IMR-90 (cell line): ENCODE measurements around the gene NRP1.

Source experiments
- BHLHE40 ChIP-seq: fragments of 150-350 bp; IDR thresholded peaks from 2 replicates; pipeline ENCODE4 v1.6.1; 2016; ENCODE audit warnings: mild to moderate bottlenecking, low read depth, low read length
- CEBPB ChIP-seq: IDR thresholded peaks from 2 replicates; pipeline ENCODE4 v1.6.1; 2012; ENCODE audit warnings: low read depth, low read length, improper control_type of control experiment
- CHD1 ChIP-seq: IDR thresholded peaks from 2 replicates; pipeline ENCODE4 v1.6.1; 2012; ENCODE audit warnings: low read depth, low read length, improper control_type of control experiment
- MAFK ChIP-seq: IDR thresholded peaks from 2 replicates; pipeline ENCODE4 v1.6.1; 2012; ENCODE audit warnings: low read depth, low read length, improper control_type of control experiment
- MAZ ChIP-seq: IDR thresholded peaks from 2 replicates; pipeline ENCODE4 v1.6.1; 2012; ENCODE audit warnings: low read depth, mild to moderate bottlenecking, low read length, improper control_type of control experiment, moderate library complexity, borderline replicate concordance
- MXI1 ChIP-seq: IDR thresholded peaks from 2 replicates; pipeline ENCODE4 v1.6.1; 2012; ENCODE audit warnings: low read depth, mild to moderate bottlenecking, low read length, moderate library complexity, borderline replicate concordance
- NFE2L2 ChIP-seq: fragments of 150-350 bp; IDR thresholded peaks from 2 replicates; pipeline ENCODE4 v1.6.1; 2016; ENCODE audit warnings: low read depth, mild to moderate bottlenecking, low read length
- POLR2A ChIP-seq: IDR thresholded peaks from 2 replicates; pipeline ENCODE4 v1.6.1; 2012; ENCODE audit warnings: mild to moderate bottlenecking, low read depth, low read length
- RAD21 ChIP-seq: IDR thresholded peaks from 2 replicates; pipeline ENCODE4 v1.6.1; 2012; ENCODE audit warnings: low read length, improper control_type of control experiment
- RCOR1 ChIP-seq: IDR thresholded peaks from 2 replicates; pipeline ENCODE4 v1.6.1; 2012; ENCODE audit warnings: mild to moderate bottlenecking, low read length, improper control_type of control experiment; ENCODE audit not compliant: insufficient replicate concordance
- RFX5 ChIP-seq: IDR thresholded peaks from 2 replicates; pipeline ENCODE4 v1.8.0; 2012; ENCODE audit warnings: low read depth, mild to moderate bottlenecking, low read length, moderate library complexity
- SMC3 ChIP-seq: fragments of 150-350 bp; IDR thresholded peaks from 2 replicates; pipeline ENCODE4 v1.6.1; 2016; ENCODE audit warnings: low read depth, mild to moderate bottlenecking, antibody characterized with exemption, low read length, moderate library complexity
- TF ChIP-seq, protein P1 (sequence below): conservative IDR thresholded peaks from 2 replicates; pipeline ENCODE4 v1.5.1; 2012; ENCODE audit warnings: mild to moderate bottlenecking, low read depth, low read length, improper control_type of control experiment
- TF ChIP-seq, protein P2 (sequence below): fragments of 150-350 bp; IDR thresholded peaks from 2 replicates; pipeline ENCODE4 v1.6.1; 2017; ENCODE audit warnings: mild to moderate bottlenecking, antibody characterized with exemption, low read length, low read depth

DNA sequence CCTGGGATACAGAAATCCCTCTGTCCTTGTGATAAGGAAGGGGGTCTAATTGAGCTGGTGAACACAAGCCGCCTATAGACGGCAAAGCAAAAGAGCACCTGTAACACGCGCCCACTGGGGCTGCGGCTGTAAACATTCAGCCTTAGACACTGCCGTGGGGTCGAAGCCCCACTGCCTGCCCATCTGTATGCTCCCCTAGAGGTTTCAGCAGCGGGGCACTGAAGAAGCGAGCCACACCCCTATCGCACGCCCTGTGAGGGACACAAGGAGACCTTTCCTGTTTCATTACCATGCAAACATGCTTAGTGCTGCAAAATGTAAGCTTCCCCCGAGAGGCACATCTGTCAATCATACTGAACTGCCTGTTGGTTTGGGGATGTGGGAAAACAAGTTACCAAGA, 82.1 kb downstream of the NRP1 start:
- TF ChIP-seq, protein P1, sequence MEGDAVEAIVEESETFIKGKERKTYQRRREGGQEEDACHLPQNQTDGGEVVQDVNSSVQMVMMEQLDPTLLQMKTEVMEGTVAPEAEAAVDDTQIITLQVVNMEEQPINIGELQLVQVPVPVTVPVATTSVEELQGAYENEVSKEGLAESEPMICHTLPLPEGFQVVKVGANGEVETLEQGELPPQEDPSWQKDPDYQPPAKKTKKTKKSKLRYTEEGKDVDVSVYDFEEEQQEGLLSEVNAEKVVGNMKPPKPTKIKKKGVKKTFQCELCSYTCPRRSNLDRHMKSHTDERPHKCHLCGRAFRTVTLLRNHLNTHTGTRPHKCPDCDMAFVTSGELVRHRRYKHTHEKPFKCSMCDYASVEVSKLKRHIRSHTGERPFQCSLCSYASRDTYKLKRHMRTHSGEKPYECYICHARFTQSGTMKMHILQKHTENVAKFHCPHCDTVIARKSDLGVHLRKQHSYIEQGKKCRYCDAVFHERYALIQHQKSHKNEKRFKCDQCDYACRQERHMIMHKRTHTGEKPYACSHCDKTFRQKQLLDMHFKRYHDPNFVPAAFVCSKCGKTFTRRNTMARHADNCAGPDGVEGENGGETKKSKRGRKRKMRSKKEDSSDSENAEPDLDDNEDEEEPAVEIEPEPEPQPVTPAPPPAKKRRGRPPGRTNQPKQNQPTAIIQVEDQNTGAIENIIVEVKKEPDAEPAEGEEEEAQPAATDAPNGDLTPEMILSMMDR: no peak
- TF ChIP-seq RAD21 (no peak), MXI1 (no peak), RCOR1 (no peak), POLR2A (no peak), MAZ (no peak), RFX5 (no peak), BHLHE40 (no peak), SMC3 (no peak), CEBPB (no peak), MAFK (no peak), CHD1 (no peak), NFE2L2 (no peak)
- TF ChIP-seq, protein P2, sequence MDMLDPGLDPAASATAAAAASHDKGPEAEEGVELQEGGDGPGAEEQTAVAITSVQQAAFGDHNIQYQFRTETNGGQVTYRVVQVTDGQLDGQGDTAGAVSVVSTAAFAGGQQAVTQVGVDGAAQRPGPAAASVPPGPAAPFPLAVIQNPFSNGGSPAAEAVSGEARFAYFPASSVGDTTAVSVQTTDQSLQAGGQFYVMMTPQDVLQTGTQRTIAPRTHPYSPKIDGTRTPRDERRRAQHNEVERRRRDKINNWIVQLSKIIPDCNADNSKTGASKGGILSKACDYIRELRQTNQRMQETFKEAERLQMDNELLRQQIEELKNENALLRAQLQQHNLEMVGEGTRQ: no peak
